OCI-LY7 (cell line): Measurements from ENCODE around the gene RAB11FIP4. TPM values are rescaled to one million over a fixed set of nuclear protein-coding genes. Genes with fewer than 3 reads are reported as not detected.
A peak's percentile ranks its signal among the peaks of the same experiment; 100 is the strongest.

Experiments used
- BruUV-seq: library from RNA; stranded (reverse); fragments of 400-500 nt; replicated peaks from 2 replicates; lab custom pipeline; 2021; lab: Mats Ljungman, UMichigan
- CTCF ChIA-PET: fragments of 300-600 bp; sonication (Branson Sonifier 250); formaldehyde crosslinking; loops from one replicate; lab custom pipeline; 2022; ENCODE audit warnings: antibody characterized with exemption; ENCODE audit not compliant: unreplicated experiment; lab: Charles Lee
- POLR2A ChIA-PET: fragments of 300-600 bp; sonication (Branson Sonifier 250); formaldehyde crosslinking; loops from one replicate; lab custom pipeline; 2022; ENCODE audit warnings: antibody characterized with exemption; lab: Charles Lee
- DNase-seq: peaks from one replicate; pipeline ENCODE4 v3.0.0-alpha.2; 2015; ENCODE audit warnings: low spot score
- H2AFZ ChIP-seq: fragments of 200-600 bp; sonication (generic), shearing (Covaris generic); 2 replicates; pipeline ENCODE4 v1.6.1; 2014; ENCODE audit warnings: mild to moderate bottlenecking, antibody characterized with exemption, low read length, moderate library complexity
- H3K27ac ChIP-seq: fragments of 200-600 bp; sonication (generic); 2 replicates; pipeline ENCODE4 v1.5.1; 2014; ENCODE audit warnings: mixed run types, low read depth, mild to moderate bottlenecking, moderate library complexity, low read length, inconsistent platforms; ENCODE audit not compliant: poor library complexity, severe bottlenecking
- H3K36me3 ChIP-seq: fragments of 200-600 bp; sonication (generic); 2 replicates; pipeline ENCODE4 v1.6.1; 2014; ENCODE audit warnings: mild to moderate bottlenecking, antibody characterized with exemption, low read length, moderate library complexity, mixed read lengths; ENCODE audit not compliant: insufficient read depth
- H3K4me1 ChIP-seq: fragments of 200-600 bp; sonication (generic); 2 replicates; pipeline ENCODE4 v1.5.1; 2014; ENCODE audit warnings: mild to moderate bottlenecking, low read length; ENCODE audit not compliant: insufficient read depth, poor library complexity, severe bottlenecking
- H3K4me2 ChIP-seq: fragments of 200-600 bp; sonication (generic); 2 replicates; pipeline ENCODE4 v1.6.1; 2014; ENCODE audit warnings: mild to moderate bottlenecking, low read length
- H3K4me3 ChIP-seq: fragments of 200-600 bp; sonication (generic); 2 replicates; pipeline ENCODE4 v1.5.1; 2014; ENCODE audit warnings: mild to moderate bottlenecking, low read depth, low read length; ENCODE audit not compliant: poor library complexity, severe bottlenecking
- H3K79me2 ChIP-seq: fragments of 200-600 bp; sonication (generic); 2 replicates; pipeline ENCODE4 v1.6.1; 2016; ENCODE audit warnings: low read depth, mild to moderate bottlenecking, low read length, moderate library complexity, mixed read lengths; ENCODE audit not compliant: insufficient read depth
- H3K9me2 ChIP-seq: fragments of 200-600 bp; sonication (generic); 2 replicates; pipeline ENCODE4 v1.6.1; 2016; ENCODE audit warnings: mild to moderate bottlenecking, low read length, mixed read lengths; ENCODE audit not compliant: insufficient read depth
- H3K9me3 ChIP-seq: fragments of 200-600 bp; sonication (generic); 2 replicates; pipeline ENCODE4 v1.6.1; 2014; ENCODE audit warnings: mild to moderate bottlenecking, mixed run types, low read length, mixed read lengths
- H4K20me1 ChIP-seq: fragments of 200-600 bp; sonication (generic); 2 replicates; pipeline ENCODE4 v1.6.1; 2014; ENCODE audit warnings: mild to moderate bottlenecking, antibody characterized with exemption, low read length, moderate library complexity, mixed read lengths; ENCODE audit not compliant: insufficient read depth
- EZH2phosphoT487 ChIP-seq: fragments of 200-600 bp; sonication (generic); IDR thresholded peaks from 2 replicates; pipeline ENCODE4 v1.6.1; 2018; ENCODE audit warnings: low read depth, borderline replicate concordance, mild to moderate bottlenecking, mixed run types, antibody characterized with exemption, low read length, moderate library complexity, mixed read lengths
- intact Hi-C: fragments of 100-400 bp; cut with micrococcal nuclease; formaldehyde crosslinking; loops from one replicate; pipeline ENCODE4 v1.10.0; 2022; ENCODE audit not compliant: unreplicated experiment
- total RNA-seq, 2 experiments: library from RNA; depleted of rRNA in 1 of 2; stranded (reverse); fragments of >200 nt in 1 of 2; shearing (Covaris generic) in 1 of 2; gene quantifications; 2 replicates each; pipeline ENCODE4 v1.2.3, GENCODE V29; 2014 to 2022
- TF ChIP-seq, protein P1 (sequence below): fragments of 200-600 bp; sonication (generic); conservative IDR thresholded peaks from 2 replicates; pipeline ENCODE4 v1.5.1; 2014; ENCODE audit warnings: mild to moderate bottlenecking, antibody characterized with exemption, low read length, moderate library complexity, mixed read lengths

The RAB11FIP4 gene
- total RNA-seq, 2 experiments from 2014 or later: 5.8 to 15.0 TPM

GRCh38 chr17:31388770-31389656 lies 2.5 kb upstream of the RAB11FIP4 start:
- no peak overlapping the region for H2AFZ ChIP-seq
- ChIA-PET CTCF (no interaction called here), POLR2A (no interaction called here)
- TF ChIP-seq EZH2phosphoT487: no peak
- TF ChIP-seq, protein P1, sequence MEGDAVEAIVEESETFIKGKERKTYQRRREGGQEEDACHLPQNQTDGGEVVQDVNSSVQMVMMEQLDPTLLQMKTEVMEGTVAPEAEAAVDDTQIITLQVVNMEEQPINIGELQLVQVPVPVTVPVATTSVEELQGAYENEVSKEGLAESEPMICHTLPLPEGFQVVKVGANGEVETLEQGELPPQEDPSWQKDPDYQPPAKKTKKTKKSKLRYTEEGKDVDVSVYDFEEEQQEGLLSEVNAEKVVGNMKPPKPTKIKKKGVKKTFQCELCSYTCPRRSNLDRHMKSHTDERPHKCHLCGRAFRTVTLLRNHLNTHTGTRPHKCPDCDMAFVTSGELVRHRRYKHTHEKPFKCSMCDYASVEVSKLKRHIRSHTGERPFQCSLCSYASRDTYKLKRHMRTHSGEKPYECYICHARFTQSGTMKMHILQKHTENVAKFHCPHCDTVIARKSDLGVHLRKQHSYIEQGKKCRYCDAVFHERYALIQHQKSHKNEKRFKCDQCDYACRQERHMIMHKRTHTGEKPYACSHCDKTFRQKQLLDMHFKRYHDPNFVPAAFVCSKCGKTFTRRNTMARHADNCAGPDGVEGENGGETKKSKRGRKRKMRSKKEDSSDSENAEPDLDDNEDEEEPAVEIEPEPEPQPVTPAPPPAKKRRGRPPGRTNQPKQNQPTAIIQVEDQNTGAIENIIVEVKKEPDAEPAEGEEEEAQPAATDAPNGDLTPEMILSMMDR: peak; percentile 85
- no peak overlapping the region for H3K27ac ChIP-seq
- intact Hi-C loops: loop anchor here (1.0 to 5.0 kb wide), 2 partner anchors 48 to 136 kb away; no protein-coding TSS in a partner anchor
- no peak overlapping the region for H3K4me3 ChIP-seq
- H3K79me2 ChIP-seq: no peaks in the 10 kb centered on the region
- BruUV-seq: no TSS peak
- H3K4me1 ChIP-seq: no peaks in the 10 kb centered on the region
- H3K9me2 ChIP-seq: no peaks in the 10 kb centered on the region
- no peaks in the 10 kb centered on the region for H4K20me1 ChIP-seq
- no peak overlapping the region for H3K4me2 ChIP-seq
- DNase-seq: peak; percentile 48
- no peaks in the 10 kb centered on the region for H3K36me3 ChIP-seq
- H3K9me3 ChIP-seq: no peaks in the 10 kb centered on the region

- POLR2A ChIA-PET: no interaction called here
Observed at GRCh38 chr17:31389657-31390381, 1.7 kb upstream of the RAB11FIP4 start.

More at GRCh38 chr17:31389657-31390381, 1.7 kb upstream of the RAB11FIP4 start:
- Histone ChIP-seq H3K79me2 (no peaks in the 10 kb centered on the region), H2AFZ (no peak overlapping the region), H3K9me2 (no peaks in the 10 kb centered on the region), H3K4me2 (no peak overlapping the region), H3K4me3 (no peak overlapping the region), H3K27ac (no peak overlapping the region), H3K9me3 (no peaks in the 10 kb centered on the region), H3K4me1 (no peaks in the 10 kb centered on the region), H3K36me3 (no peaks in the 10 kb centered on the region), H4K20me1 (no peaks in the 10 kb centered on the region)
- no TSS peak for BruUV-seq
- CTCF ChIA-PET: no interaction called here
- no peak for DNase-seq
- TF ChIP-seq, protein P1: peak; percentile 29; the same call in 1 of the 2 replicates
- no peak for TF ChIP-seq EZH2phosphoT487
- intact Hi-C loops: loop anchor here (1.0 to 5.0 kb wide), 2 partner anchors 47 to 135 kb away; no protein-coding TSS in a partner anchor
